ENCODE results near the gene ELF2.

DNA sequence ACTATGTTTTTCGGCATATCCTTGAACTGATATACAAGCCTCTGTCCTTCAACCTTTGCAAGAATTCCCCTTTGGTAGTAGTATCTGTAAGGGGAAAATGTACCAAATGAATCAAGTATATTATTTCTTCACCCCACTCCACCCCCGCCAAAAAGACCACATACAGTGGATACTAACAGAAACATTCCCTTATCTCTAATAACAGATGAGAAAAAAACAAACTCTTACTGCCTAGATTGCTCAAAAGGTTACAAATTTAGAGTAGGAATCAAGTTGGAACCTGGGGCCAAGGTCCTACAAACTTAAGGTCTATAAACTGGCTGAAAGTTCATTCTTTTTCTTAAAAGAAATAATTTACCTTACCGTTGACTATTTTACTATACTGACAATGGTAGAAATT, 116.4 kb downstream of the ELF2 start:
- TF ChIP-seq, protein P1, sequence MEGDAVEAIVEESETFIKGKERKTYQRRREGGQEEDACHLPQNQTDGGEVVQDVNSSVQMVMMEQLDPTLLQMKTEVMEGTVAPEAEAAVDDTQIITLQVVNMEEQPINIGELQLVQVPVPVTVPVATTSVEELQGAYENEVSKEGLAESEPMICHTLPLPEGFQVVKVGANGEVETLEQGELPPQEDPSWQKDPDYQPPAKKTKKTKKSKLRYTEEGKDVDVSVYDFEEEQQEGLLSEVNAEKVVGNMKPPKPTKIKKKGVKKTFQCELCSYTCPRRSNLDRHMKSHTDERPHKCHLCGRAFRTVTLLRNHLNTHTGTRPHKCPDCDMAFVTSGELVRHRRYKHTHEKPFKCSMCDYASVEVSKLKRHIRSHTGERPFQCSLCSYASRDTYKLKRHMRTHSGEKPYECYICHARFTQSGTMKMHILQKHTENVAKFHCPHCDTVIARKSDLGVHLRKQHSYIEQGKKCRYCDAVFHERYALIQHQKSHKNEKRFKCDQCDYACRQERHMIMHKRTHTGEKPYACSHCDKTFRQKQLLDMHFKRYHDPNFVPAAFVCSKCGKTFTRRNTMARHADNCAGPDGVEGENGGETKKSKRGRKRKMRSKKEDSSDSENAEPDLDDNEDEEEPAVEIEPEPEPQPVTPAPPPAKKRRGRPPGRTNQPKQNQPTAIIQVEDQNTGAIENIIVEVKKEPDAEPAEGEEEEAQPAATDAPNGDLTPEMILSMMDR (conservative IDR thresholded peaks at IDR 0.05) = no peak
- TF ChIP-seq ZFX (IDR thresholded peaks at IDR 0.05) = no peak

Measured in C4-2B (cell line).